ENCODE data around the gene PLA1A.

Gene PLA1A

GRCh38 chr3:119608405-119609000 lies 10.8 kb downstream of the PLA1A start:
- in situ Hi-C loops (cut with MboI; ENCODE audit: low sequenced_read_pairs) = no loop called here

DNA sequence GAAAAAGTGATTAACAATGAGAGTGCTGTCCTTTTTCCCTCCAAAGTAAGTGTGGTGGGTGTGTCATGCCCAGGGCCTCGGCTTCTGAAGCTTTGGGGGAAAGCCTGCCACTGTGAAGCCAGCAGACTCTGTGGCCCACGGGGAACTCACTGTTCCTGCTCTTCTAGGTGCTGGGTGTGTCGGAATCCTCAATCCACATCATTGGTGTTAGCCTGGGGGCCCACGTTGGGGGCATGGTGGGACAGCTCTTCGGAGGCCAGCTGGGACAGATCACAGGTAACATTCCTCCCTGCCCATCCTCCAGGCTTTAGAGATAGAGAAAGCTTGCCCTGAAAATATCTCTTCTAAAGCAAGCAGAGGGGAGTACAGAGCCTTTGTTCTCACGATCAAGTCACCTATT lies 11.6 kb downstream of the PLA1A start:
- in situ Hi-C loops (cut with MboI; ENCODE audit: low sequenced_read_pairs) = no loop called here

- in situ Hi-C loops (cut with MboI; ENCODE audit: low sequenced_read_pairs) = no loop called here
These were observed 14.0 kb downstream of the PLA1A start for GRCh38 chr3:119611664-119612063.

DNA sequence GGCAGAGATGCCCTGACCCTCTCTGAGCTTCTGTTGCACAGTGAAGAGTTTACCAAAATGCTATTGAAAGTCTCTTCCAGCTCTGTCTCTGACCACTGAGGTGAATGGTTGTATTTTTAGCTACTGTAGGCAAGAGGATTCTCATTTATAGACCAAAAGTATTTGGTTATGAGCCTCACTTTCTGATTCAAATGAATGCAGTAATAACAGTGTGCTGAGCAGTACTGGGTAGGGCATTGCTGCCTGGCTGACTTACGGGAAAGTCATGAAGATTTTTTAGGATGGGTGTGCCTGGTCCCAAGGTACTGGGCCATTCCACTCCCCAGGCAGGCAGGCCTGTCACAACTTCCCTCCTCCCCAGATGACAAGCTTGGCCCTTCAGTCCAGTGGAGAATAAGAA lies 15.5 kb downstream of the PLA1A start:
- in situ Hi-C loops (cut with MboI; ENCODE audit: low sequenced_read_pairs) = no loop called here

GRCh38 chr3:119613872-119614271 lies 16.2 kb downstream of the PLA1A start:
- in situ Hi-C loops (cut with MboI; ENCODE audit: low sequenced_read_pairs) = no loop called here

- in situ Hi-C loops (cut with MboI; ENCODE audit: low sequenced_read_pairs) = no loop called here
These were observed 18.4 kb downstream of the PLA1A start for GRCh38 chr3:119616056-119616455.

DNA sequence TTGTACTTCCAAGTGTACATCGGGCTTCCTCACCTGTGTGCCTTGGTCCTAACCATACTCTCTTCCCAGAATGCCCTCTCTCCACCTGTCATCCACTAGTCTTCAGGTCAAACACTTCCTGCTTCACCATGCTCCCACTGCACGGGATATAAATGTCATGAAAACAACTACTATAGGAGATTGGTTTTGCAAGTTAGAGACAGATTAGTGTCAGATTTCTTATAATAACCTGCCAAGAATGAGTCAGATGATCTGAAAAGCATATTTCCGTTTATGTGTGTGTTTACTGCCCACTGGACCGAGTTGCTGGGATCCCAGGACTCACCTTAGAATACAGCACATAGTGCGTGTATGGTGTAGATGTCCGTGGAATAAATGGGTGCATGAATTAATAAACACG lies 21.4 kb downstream of the PLA1A start:
- in situ Hi-C loops (cut with MboI; ENCODE audit: low sequenced_read_pairs) = no loop called here

GRCh38 chr3:119620899-119621298 lies 23.2 kb downstream of the PLA1A start:
- in situ Hi-C loops (cut with MboI; ENCODE audit: low sequenced_read_pairs) = no loop called here

DNA sequence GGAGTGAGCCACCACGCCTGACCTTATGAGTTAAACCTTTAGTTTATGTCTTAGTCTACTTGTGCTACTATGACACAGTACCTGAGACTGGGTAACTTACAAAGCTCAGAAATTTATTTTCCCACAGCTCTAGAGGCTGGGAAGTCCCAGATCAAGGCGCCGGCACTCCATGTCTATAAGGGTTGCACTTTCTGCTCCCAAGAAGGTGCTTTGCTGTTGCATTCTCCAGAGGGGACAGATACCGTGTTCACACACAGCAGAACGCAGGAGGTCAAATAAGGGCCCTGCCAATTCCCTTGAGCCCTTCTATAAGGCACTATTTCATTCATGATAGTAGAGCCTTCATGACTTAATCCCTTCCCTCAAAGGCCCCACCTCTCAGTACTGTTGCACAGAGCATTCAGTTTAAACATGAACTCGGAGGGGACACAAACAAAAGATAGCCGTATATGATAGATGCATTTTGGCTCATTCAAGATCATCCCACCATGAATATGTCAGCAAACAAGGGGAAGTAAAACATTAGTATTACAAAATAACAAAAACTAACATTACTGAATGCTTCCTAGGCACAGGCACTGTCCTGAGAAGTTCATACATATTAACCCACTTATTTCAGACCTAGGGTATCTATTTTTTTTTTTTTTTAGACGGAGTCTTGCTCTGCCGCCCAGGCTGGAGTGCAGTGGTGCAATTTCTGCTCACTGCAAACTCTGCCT lies 26.5 kb downstream of the PLA1A start:
- in situ Hi-C loops (cut with MboI; ENCODE audit: low sequenced_read_pairs) = no loop called here

- in situ Hi-C loops (cut with MboI; ENCODE audit: low sequenced_read_pairs) = no loop called here
These were observed 27.9 kb downstream of the PLA1A start for GRCh38 chr3:119625451-119626153.

GRCh38 chr3:119626196-119626595 lies 28.5 kb downstream of the PLA1A start:
- in situ Hi-C loops (cut with MboI; ENCODE audit: low sequenced_read_pairs) = no loop called here

GRCh38 chr3:119627461-119627860 lies 29.8 kb downstream of the PLA1A start:
- in situ Hi-C loops (cut with MboI; ENCODE audit: low sequenced_read_pairs) = no loop called here

DNA sequence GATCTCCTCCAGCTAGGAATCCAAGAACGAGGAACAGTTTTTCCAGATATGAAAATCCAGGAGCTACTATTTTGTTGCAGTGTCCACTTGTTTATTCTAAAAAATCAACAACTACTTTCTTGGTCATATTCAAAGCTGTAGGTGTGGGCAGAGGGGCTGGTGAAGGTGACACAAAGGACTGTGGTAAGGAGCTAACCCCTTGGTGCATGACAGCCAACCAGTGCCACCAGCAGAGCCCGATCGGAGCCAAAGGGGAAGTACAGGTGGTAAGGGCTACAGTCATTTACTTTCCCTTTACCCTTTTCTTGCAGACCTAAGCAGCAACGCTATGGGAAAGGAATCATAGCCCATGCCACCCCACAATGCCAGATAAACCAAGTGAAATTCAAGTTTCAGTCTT lies 30.7 kb downstream of the PLA1A start:
- in situ Hi-C loops (cut with MboI; ENCODE audit: low sequenced_read_pairs) = no loop called here

GRCh38 chr3:119628816-119629445 lies 31.2 kb downstream of the PLA1A start:
- in situ Hi-C loops (cut with MboI; ENCODE audit: low sequenced_read_pairs) = no loop called here

GRCh38 chr3:119630128-119630879 lies 32.6 kb downstream of the PLA1A start:
- in situ Hi-C loops (cut with MboI; ENCODE audit: low sequenced_read_pairs) = no loop called here

GRCh38 chr3:119630880-119631329 lies 33.2 kb downstream of the PLA1A start:
- in situ Hi-C loops (cut with MboI; ENCODE audit: low sequenced_read_pairs) = no loop called here

GRCh38 chr3:119631516-119631915 lies 33.8 kb downstream of the PLA1A start:
- in situ Hi-C loops (cut with MboI; ENCODE audit: low sequenced_read_pairs) = no loop called here

DNA sequence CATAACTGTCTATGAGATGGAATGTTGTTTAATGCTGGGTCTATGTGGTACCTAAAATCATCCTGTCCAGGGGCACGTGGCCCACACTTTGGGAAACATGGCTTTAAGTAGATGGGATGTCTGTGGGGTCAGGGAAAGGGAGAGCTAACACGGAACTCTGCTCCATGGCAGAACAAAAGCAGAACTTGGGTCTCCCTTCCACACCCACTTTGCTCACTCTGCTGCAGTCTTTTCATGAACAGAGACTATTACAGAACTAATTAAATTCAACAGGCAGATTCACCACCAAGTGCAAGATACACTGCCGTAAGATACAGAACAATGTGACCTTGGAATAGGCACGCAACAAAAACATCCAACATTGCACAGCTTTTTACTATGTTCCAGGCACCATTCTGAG lies 34.5 kb downstream of the PLA1A start:
- in situ Hi-C loops (cut with MboI; ENCODE audit: low sequenced_read_pairs) = no loop called here

DNA sequence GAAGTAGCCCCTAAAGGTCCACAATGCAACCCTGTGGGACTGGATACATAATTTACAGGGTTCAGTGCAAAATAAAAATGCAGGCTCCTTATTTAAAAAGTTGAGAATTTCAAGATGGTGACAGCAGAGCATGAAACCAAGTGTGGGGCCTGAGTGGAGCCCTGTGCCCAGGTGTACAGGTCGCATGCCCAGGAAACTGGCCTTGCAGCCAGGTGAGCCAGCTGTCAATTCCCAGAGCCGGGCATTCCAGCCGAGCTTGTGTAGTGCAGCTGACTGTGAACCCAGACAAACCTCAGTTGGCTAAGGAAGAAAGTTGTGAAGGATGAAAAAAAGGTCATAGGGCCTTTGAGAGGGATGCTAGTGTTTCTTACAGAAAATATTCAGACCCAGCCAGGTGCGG lies 35.1 kb downstream of the PLA1A start:
- in situ Hi-C loops (cut with MboI; ENCODE audit: low sequenced_read_pairs) = no loop called here

DNA sequence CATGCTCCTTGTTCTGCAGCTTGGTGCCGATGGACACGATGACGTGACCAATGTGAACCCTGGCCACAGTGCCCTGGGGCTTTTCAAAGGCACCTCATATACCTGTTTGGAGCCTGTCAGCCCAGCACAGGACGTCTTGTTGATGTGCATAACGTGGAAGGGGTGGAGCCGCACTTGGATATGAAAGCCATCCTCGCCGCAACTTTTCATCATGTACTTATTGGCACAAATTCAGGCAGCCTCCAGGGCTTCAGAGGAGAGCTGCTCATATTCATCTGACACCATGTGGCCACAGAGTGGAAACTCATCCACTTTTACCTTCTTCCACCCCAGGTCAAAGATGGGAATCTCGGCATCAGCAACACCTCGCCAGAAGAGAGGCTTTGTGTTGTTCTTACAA lies 38.0 kb downstream of the PLA1A start:
- in situ Hi-C loops (cut with MboI; ENCODE audit: low sequenced_read_pairs) = no loop called here

DNA sequence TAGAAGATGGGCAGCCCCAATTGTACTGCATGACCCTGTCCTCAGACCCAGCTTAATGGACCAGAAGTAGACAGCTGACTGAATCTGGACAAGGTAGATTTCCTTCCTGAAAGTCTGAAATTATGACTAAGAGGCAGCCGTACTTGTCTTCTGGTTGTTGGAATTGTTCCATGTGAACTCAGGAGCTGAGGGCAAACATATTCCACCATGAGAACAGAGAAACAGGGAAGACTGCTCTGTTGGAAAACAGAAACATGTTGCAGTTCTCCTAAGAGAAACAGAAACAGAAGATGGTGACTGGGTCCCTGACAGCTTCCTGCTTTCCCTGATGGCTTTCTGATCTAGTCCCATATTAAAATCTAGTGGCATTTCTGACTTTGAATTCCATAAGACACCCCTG lies 38.6 kb downstream of the PLA1A start:
- in situ Hi-C loops (cut with MboI; ENCODE audit: low sequenced_read_pairs) = no loop called here

Measured in HL-60/S4 (cell line).